Panc1 (cell line): ENCODE results near the gene NR5A2. TPM values are rescaled to one million over a fixed set of nuclear protein-coding genes. Genes with fewer than 3 reads are reported as not detected.

Experiments
- ATAC-seq: fragments of 200-7000 bp; cut with Tn5 transposase; 2 replicates; pipeline ENCODE4 v1.9.1; 2020; ENCODE audit warnings: mild to moderate bottlenecking, moderate library complexity
- BruUV-seq: library from RNA; stranded (reverse); fragments of 400-500 nt; replicated peaks from 2 replicates; lab custom pipeline; 2021; lab: Mats Ljungman, UMichigan
- CTCF ChIA-PET: fragments of 300-600 bp; sonication (Branson Sonifier 250); formaldehyde crosslinking; loops from one replicate; lab custom pipeline; 2022; ENCODE audit warnings: antibody characterized with exemption; lab: Charles Lee
- POLR2A ChIA-PET: fragments of 300-600 bp; sonication (Branson Sonifier 250); formaldehyde crosslinking; loops from one replicate; lab custom pipeline; 2022; ENCODE audit warnings: antibody characterized with exemption; lab: Charles Lee
- DNase-seq: peaks from one replicate; pipeline ENCODE4 v3.0.0-alpha.2; 2010; ENCODE audit warnings: low read depth, low spot score
- H3K27ac ChIP-seq: 2 replicates; pipeline ENCODE4 v1.5.1; 2011; ENCODE audit warnings: mild to moderate bottlenecking, low read length, inconsistent platforms
- H3K27me3 ChIP-seq: fragments of 200-500 bp; sonication (Bioruptor generic); 2 replicates; pipeline ENCODE4 v1.6.0; 2014; ENCODE audit warnings: low read length, inconsistent platforms; ENCODE audit not compliant: control insufficient read depth, insufficient read depth
- H3K36me3 ChIP-seq: fragments of 200-500 bp; sonication (Bioruptor generic); 2 replicates; pipeline ENCODE4 v1.5.1; 2014; ENCODE audit warnings: inconsistent platforms, mild to moderate bottlenecking, low read length, moderate library complexity; ENCODE audit not compliant: control insufficient read depth, insufficient read depth
- H3K4me1 ChIP-seq: 2 replicates; pipeline ENCODE4 v1.5.1; 2011; ENCODE audit warnings: inconsistent platforms, mild to moderate bottlenecking, low read length, moderate library complexity; ENCODE audit not compliant: control insufficient read depth, insufficient read depth
- H3K4me3 ChIP-seq, 2 experiments: 2 replicates each; pipeline ENCODE4 v1.5.1; 2011 to 2012; ENCODE audit warnings: low read depth in 2 of 2, low read length in 2 of 2, mild to moderate bottlenecking in 2 of 2, inconsistent platforms in 1 of 2, moderate library complexity in 1 of 2
- H3K9me3 ChIP-seq: fragments of 200-500 bp; sonication (Bioruptor generic); 2 replicates; pipeline ENCODE4 v1.5.1; 2014; ENCODE audit warnings: low read depth, mild to moderate bottlenecking, inconsistent platforms, low read length, moderate library complexity; ENCODE audit not compliant: control insufficient read depth, insufficient read depth
- POLR2AphosphoS5 ChIP-seq: IDR thresholded peaks from 2 replicates; pipeline ENCODE4 v1.6.1; 2012; ENCODE audit warnings: mild to moderate bottlenecking, low read depth, low read length, moderate library complexity
- SIN3A ChIP-seq: IDR thresholded peaks from 2 replicates; pipeline ENCODE4 v1.6.1; 2012; ENCODE audit warnings: low read depth, mild to moderate bottlenecking, low read length, moderate library complexity, borderline replicate concordance; ENCODE audit not compliant: insufficient read depth
- TCF7L2 ChIP-seq: IDR thresholded peaks from 2 replicates; pipeline ENCODE4 v1.6.1; 2011; ENCODE audit warnings: mild to moderate bottlenecking, low read depth, low read length, inconsistent platforms
- in situ Hi-C: cut with HindIII; loops from 2 replicates; pipeline ENCODE4 v1.10.0; 2016; ENCODE audit warnings: low sequenced_read_pairs, low pct_unique_long_range_greater_than_20kb
- intact Hi-C: fragments of 100-400 bp; cut with micrococcal nuclease; formaldehyde crosslinking; loops from one replicate; pipeline ENCODE4 v1.10.0; 2022; ENCODE audit not compliant: unreplicated experiment
- total RNA-seq: library from RNA; stranded (reverse); gene quantifications from one replicate; pipeline ENCODE4 v1.2.1, GENCODE V29; 2021; ENCODE audit not compliant: unreplicated experiment
- TF ChIP-seq, protein P1 (sequence below), 2 experiments: IDR thresholded peaks; 2 replicates each; pipeline ENCODE4 v1.6.1; 2011 to 2012; ENCODE audit warnings: low read depth in 2 of 2, control low read depth in 1 of 2, low read length in 1 of 2, mild to moderate bottlenecking in 1 of 2, moderate library complexity in 1 of 2; ENCODE audit not compliant: insufficient read depth in 1 of 2
- TF ChIP-seq, protein P2 (sequence below): fragments of 450-650 bp; IDR thresholded peaks from 2 replicates; pipeline ENCODE4 v1.5.1; 2017; ENCODE audit warnings: mild to moderate bottlenecking

The NR5A2 gene
- total RNA-seq, 1 experiment from 2014 or later: 4.3 TPM

DNA sequence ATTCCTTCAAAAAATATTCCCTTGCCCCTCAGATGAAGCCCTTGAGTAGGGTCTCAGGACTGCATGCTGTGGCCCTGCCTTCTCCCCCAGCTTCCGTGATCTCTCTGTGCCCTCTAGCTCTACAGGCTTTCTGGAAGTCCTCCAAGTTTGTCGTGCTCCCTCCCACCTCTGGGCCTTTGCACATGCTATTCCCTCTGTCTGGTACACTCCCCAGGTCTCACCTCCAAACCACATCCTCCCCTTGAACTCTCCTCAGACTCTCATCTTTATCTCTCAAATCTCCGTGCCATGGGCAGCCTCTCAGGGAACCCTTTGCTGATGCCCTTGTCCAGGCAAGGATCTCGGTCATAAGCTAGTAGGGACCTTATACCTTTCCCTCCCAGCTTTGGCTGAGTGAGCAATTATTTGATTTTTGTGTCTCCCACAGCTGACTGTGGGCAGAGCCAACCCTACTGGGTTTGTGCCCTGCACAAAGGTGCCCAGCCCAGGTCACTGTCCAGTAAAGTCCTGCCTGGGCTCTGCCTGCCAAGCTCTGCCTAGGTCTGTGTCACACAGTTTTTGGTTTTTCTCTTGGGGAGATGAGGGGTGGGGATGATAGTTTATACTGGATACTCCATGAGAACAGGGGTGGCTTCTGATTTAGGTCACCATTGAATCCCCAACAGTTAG is 194.2 kb downstream of the NR5A2 start:
- intact Hi-C loops: no loop called here
- ChIA-PET CTCF (no interaction called here), POLR2A (no interaction called here)
- BruUV-seq: no TSS peak
- Histone ChIP-seq H3K27me3 (no peaks in the 10 kb centered on the region), H3K4me3 (no peak overlapping the region), H3K4me1 (no peaks in the 10 kb centered on the region), H3K27ac (no peak overlapping the region), H3K9me3 (no peaks in the 10 kb centered on the region), H3K36me3 (no peaks in the 10 kb centered on the region)
- TF ChIP-seq SIN3A (no peak), TCF7L2 (no peak), POLR2AphosphoS5 (no peak)
- TF ChIP-seq, protein P1, sequence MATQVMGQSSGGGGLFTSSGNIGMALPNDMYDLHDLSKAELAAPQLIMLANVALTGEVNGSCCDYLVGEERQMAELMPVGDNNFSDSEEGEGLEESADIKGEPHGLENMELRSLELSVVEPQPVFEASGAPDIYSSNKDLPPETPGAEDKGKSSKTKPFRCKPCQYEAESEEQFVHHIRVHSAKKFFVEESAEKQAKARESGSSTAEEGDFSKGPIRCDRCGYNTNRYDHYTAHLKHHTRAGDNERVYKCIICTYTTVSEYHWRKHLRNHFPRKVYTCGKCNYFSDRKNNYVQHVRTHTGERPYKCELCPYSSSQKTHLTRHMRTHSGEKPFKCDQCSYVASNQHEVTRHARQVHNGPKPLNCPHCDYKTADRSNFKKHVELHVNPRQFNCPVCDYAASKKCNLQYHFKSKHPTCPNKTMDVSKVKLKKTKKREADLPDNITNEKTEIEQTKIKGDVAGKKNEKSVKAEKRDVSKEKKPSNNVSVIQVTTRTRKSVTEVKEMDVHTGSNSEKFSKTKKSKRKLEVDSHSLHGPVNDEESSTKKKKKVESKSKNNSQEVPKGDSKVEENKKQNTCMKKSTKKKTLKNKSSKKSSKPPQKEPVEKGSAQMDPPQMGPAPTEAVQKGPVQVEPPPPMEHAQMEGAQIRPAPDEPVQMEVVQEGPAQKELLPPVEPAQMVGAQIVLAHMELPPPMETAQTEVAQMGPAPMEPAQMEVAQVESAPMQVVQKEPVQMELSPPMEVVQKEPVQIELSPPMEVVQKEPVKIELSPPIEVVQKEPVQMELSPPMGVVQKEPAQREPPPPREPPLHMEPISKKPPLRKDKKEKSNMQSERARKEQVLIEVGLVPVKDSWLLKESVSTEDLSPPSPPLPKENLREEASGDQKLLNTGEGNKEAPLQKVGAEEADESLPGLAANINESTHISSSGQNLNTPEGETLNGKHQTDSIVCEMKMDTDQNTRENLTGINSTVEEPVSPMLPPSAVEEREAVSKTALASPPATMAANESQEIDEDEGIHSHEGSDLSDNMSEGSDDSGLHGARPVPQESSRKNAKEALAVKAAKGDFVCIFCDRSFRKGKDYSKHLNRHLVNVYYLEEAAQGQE (IDR thresholded peaks at IDR 0.05; ENCODE audit: insufficient read depth in 1 of 2, low read depth in 2 of 2, low read length in 1 of 2): no peak
- TF ChIP-seq, protein P2, sequence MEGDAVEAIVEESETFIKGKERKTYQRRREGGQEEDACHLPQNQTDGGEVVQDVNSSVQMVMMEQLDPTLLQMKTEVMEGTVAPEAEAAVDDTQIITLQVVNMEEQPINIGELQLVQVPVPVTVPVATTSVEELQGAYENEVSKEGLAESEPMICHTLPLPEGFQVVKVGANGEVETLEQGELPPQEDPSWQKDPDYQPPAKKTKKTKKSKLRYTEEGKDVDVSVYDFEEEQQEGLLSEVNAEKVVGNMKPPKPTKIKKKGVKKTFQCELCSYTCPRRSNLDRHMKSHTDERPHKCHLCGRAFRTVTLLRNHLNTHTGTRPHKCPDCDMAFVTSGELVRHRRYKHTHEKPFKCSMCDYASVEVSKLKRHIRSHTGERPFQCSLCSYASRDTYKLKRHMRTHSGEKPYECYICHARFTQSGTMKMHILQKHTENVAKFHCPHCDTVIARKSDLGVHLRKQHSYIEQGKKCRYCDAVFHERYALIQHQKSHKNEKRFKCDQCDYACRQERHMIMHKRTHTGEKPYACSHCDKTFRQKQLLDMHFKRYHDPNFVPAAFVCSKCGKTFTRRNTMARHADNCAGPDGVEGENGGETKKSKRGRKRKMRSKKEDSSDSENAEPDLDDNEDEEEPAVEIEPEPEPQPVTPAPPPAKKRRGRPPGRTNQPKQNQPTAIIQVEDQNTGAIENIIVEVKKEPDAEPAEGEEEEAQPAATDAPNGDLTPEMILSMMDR: no peak
- ATAC-seq: no peak
- in situ Hi-C loops: no loop called here
- DNase-seq: no peak

DNA sequence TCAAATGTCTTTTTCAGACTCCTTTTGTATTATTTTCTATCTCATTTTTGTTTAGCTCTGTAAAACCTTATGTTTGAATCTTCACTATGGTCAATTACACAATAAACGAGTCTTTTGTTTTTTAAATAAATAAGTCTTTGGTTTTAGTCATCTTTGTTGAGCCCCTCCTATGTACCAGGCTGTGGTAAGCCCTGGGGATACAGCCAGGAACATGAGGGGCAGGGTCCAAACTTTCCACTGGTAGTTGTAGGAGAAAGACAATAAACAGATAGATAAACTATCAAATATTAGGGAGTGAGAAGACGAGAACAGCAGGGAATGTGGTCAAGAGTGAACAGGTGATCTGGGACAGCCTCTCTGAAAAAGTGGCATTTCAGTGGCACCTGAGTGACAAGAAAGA is 195.7 kb downstream of the NR5A2 start:
- DNase-seq (no peak), ATAC-seq (no peak)
- no peaks in the 10 kb centered on the region for H3K4me1 ChIP-seq
- H3K36me3 ChIP-seq: no peaks in the 10 kb centered on the region
- TF ChIP-seq SIN3A (no peak), TCF7L2 (no peak), POLR2AphosphoS5 (no peak)
- TF ChIP-seq, protein P2: no peak
- TF ChIP-seq, protein P1 (IDR thresholded peaks at IDR 0.05; ENCODE audit: insufficient read depth in 1 of 2, low read depth in 2 of 2, low read length in 1 of 2): no peak
- H3K9me3 ChIP-seq: no peaks in the 10 kb centered on the region
- H3K27ac ChIP-seq: no peak overlapping the region
- in situ Hi-C loops (no loop called here), intact Hi-C loops (no loop called here)
- BruUV-seq: no TSS peak
- ChIA-PET POLR2A (interaction anchor here (0.6 kb wide), 2 partner anchors 18 to 189 kb away, joined by 3 read pairs; no protein-coding TSS in a partner anchor), CTCF (no interaction called here)
- no peak overlapping the region for H3K4me3 ChIP-seq
- H3K27me3 ChIP-seq: no peaks in the 10 kb centered on the region
